GM18505 (cell line): ENCODE data around the gene TNS3.
A peak's percentile ranks its signal among the peaks of the same experiment; 100 is the strongest.
"Not testable (repeated sequence)": the region's sequence is repeated elsewhere in the genome, so short reads cannot be mapped to it uniquely, and the experiment has no call there.

Experiments
- ATAC-seq: cut with Tn5 transposase; IDR thresholded peaks from one replicate; pipeline ENCODE4 v1.9.1; 2021; ENCODE audit not compliant: unreplicated experiment
- POLR2A ChIP-seq: IDR thresholded peaks from 4 replicates; pipeline ENCODE4 v1.6.1; 2011; ENCODE audit warnings: borderline replicate concordance; ENCODE audit not compliant: insufficient read depth, insufficient read length; ENCODE audit errors: extremely low read depth

TNS3 gene

GRCh38 chr7:47553309-47553708 is 28.6 kb downstream of the TNS3 start:
- no peak for TF ChIP-seq POLR2A
- ATAC-seq = no peak

- TF ChIP-seq POLR2A = no peak
- peak; percentile 99 for ATAC-seq
These were observed 29.3 kb downstream of the TNS3 start for GRCh38 chr7:47552621-47553020.

GRCh38 chr7:47551668-47552440 is 30.1 kb downstream of the TNS3 start:
- no peak for ATAC-seq
- TF ChIP-seq POLR2A = no peak

- no peak for TF ChIP-seq POLR2A
- no peak for ATAC-seq
These were observed 31.0 kb downstream of the TNS3 start for GRCh38 chr7:47550788-47551470.

- ATAC-seq = no peak
- no peak for TF ChIP-seq POLR2A
These were observed 32.0 kb downstream of the TNS3 start for GRCh38 chr7:47549916-47550315.

GRCh38 chr7:47549397-47549796 is 32.5 kb downstream of the TNS3 start:
- ATAC-seq = no peak
- TF ChIP-seq POLR2A = no peak

- ATAC-seq = no peak
These were observed 33.4 kb downstream of the TNS3 start for GRCh38 chr7:47548546-47548945.

GRCh38 chr7:47546733-47547494 is 35.0 kb downstream of the TNS3 start:
- ATAC-seq = no peak

More at GRCh38 chr7:47548546-47548945, 33.4 kb downstream of the TNS3 start:
- TF ChIP-seq POLR2A = no peak

GRCh38 chr7:47546171-47546570 is 35.7 kb downstream of the TNS3 start:
- no peak for ATAC-seq
- TF ChIP-seq POLR2A = no peak

More at GRCh38 chr7:47546733-47547494, 35.0 kb downstream of the TNS3 start:
- TF ChIP-seq POLR2A = no peak

GRCh38 chr7:47544416-47544815 is 37.5 kb downstream of the TNS3 start:
- no peak for ATAC-seq
- no peak for TF ChIP-seq POLR2A

GRCh38 chr7:47543714-47544113 is 38.2 kb downstream of the TNS3 start:
- no peak for ATAC-seq
- TF ChIP-seq POLR2A = no peak

- no peak for ATAC-seq
- no peak for TF ChIP-seq POLR2A
These were observed 38.9 kb downstream of the TNS3 start for GRCh38 chr7:47543056-47543455.

- no peak for ATAC-seq
- no peak for TF ChIP-seq POLR2A
These were observed 39.9 kb downstream of the TNS3 start for GRCh38 chr7:47542051-47542450.

- not testable (repeated sequence) for ATAC-seq
These were observed 40.4 kb downstream of the TNS3 start for GRCh38 chr7:47541485-47541884.
